Left lung (tissue), 10 donors: ENCODE measurements around the gene DCXR. TPM values are rescaled to one million over a fixed set of nuclear protein-coding genes. Genes with fewer than 3 reads are reported as not detected.

Experiments
- ATAC-seq: fragments of 200-7000 bp; cut with Tn5 transposase; one replicate; pipeline ENCODE4 v1.9.1; 2020; ENCODE audit warnings: moderate library complexity
- DNase-seq, 4 donors: peaks; one replicate each; pipeline ENCODE4 v3.0.0-alpha.2; 2013 to 2020
- H3K27ac ChIP-seq, 2 donors: fragments of 200-600 bp; sonication (generic) in 1 of 2; one replicate each; pipeline versions ENCODE4 v1.5.0 to v1.8.0; 2020 to 2021
- H3K27me3 ChIP-seq, 2 donors: fragments of 200-600 bp; sonication (generic) in 1 of 2; one replicate each; pipeline versions ENCODE4 v1.5.0 to v1.8.0; 2020 to 2021
- H3K36me3 ChIP-seq, 2 donors: fragments of 200-600 bp; sonication (generic) in 1 of 2; one replicate each; pipeline versions ENCODE4 v1.5.0 to v1.8.0; 2020 to 2021
- H3K4me1 ChIP-seq, 2 donors: fragments of 200-600 bp; one replicate each; pipeline ENCODE4 v1.8.0; 2021
- H3K4me3 ChIP-seq, 2 donors: fragments of 200-600 bp; sonication (generic) in 1 of 2; one replicate each; pipeline versions ENCODE4 v1.5.0 to v1.8.0; 2020 to 2021; ENCODE audit warnings: mild to moderate bottlenecking in 1 of 2
- H3K9me3 ChIP-seq, 2 donors: fragments of 200-600 bp; sonication (generic) in 1 of 2; one replicate each; pipeline versions ENCODE4 v1.5.0 to v1.8.0; 2020 to 2021
- CTCF ChIP-seq, 2 donors: fragments of 200-600 bp; sonication (generic) in 1 of 2; IDR thresholded peaks; one replicate each; pipeline versions ENCODE4 v1.5.0 to v1.8.0; 2021; ENCODE audit warnings: antibody characterized with exemption in 2 of 2
- intact Hi-C, 2 donors: fragments of 100-400 bp; cut with DNase I; formaldehyde crosslinking; loops; one replicate each; pipeline versions ENCODE4 v1.11.2 to v1.14.2; 2022
- polyA plus RNA-seq, 6 donors: library from polyadenylated mRNA; unstranded; fragments of 120-200 nt; gene quantifications; one replicate each; pipeline ENCODE4 v1.2.1, GENCODE V29; 2013; ENCODE audit not compliant: insufficient read length in 6 of 6
- total RNA-seq, 2 donors: library from RNA; stranded (reverse); fragmentation: NEBNext Ultra II Directional; extraction: Animal tissue kit (Norgen Biotek cat#: 25700); gene quantifications; one replicate each; pipeline ENCODE4 v1.2.1, GENCODE V29; 2021
- donor health status: DM: no; HTN: yes; CAD: no.
- donor health status: DM: no; HTN: no; CAD: no.

DCXR gene
- total and polyA plus RNA-seq, 8 donors = 56.0 to 152 (median 79.4) TPM

GRCh38 chr17:82036634-82037091 lies 834 bp downstream of the DCXR start:
- H3K9me3 ChIP-seq = no peaks in the 10 kb centered on the region
- H3K36me3 ChIP-seq = no peaks in the 10 kb centered on the region
- TF ChIP-seq CTCF (IDR thresholded peaks at IDR 0.05) = no peak
- intact Hi-C loops = no loop called here
- peak overlapping the region; percentile 67 to 78 for H3K4me3 ChIP-seq
- ATAC-seq = no peak
- peaks cover 13 to 38% of the 10 kb centered on the region in 2 donors for H3K4me1 ChIP-seq
- peak overlapping the region; percentile 96 for H3K27ac ChIP-seq
- peaks cover 0 to 12% of the 10 kb centered on the region in 2 donors for H3K27me3 ChIP-seq
- DNase-seq = no peak

- intact Hi-C loops = no loop called here
- Histone ChIP-seq H3K27me3 (peaks cover 0 to 12% of the 10 kb centered on the region in 2 donors), H3K27ac (no peak overlapping the region), H3K9me3 (no peaks in the 10 kb centered on the region), H3K4me1 (peaks cover 13 to 40% of the 10 kb centered on the region in 2 donors), H3K36me3 (no peaks in the 10 kb centered on the region), H3K4me3 (peak overlapping the region; percentile 67 to 78)
- ATAC-seq (no peak), DNase-seq (no peak)
- no peak for TF ChIP-seq CTCF (IDR thresholded peaks at IDR 0.05)
These were observed 1.4 kb downstream of the DCXR start for GRCh38 chr17:82035956-82036633.

- intact Hi-C loops = no loop called here
- no peak for TF ChIP-seq CTCF (IDR thresholded peaks at IDR 0.05)
- no peak overlapping the region for H3K27ac ChIP-seq
- no peak overlapping the region for H3K4me3 ChIP-seq
- no peaks in the 10 kb centered on the region for H3K9me3 ChIP-seq
- no peaks in the 10 kb centered on the region for H3K36me3 ChIP-seq
- H3K4me1 ChIP-seq = peaks cover 13 to 46% of the 10 kb centered on the region in 2 donors
- DNase-seq (no peak), ATAC-seq (no peak)
- peaks cover 0 to 12% of the 10 kb centered on the region in 2 donors for H3K27me3 ChIP-seq
These were observed 2.0 kb downstream of the DCXR start for GRCh38 chr17:82035488-82035887.

GRCh38 chr17:82034371-82035011 lies 3.0 kb downstream of the DCXR start:
- ATAC-seq (no peak), DNase-seq (no peak)
- intact Hi-C loops = no loop called here
- no peak for TF ChIP-seq CTCF (IDR thresholded peaks at IDR 0.05)
- Histone ChIP-seq H3K9me3 (no peaks in the 10 kb centered on the region), H3K4me1 (peaks cover 18 to 56% of the 10 kb centered on the region in 2 donors), H3K27me3 (peaks cover 0 to 12% of the 10 kb centered on the region in 2 donors), H3K4me3 (no peak overlapping the region), H3K36me3 (no peaks in the 10 kb centered on the region), H3K27ac (no peak overlapping the region)

GRCh38 chr17:82033359-82034085 lies 4.0 kb downstream of the DCXR start:
- Histone ChIP-seq H3K4me3 (no peak overlapping the region), H3K36me3 (peaks cover 0 to 2% of the 10 kb centered on the region in 2 donors), H3K4me1 (peaks cover 18 to 54% of the 10 kb centered on the region in 2 donors), H3K27ac (no peak overlapping the region), H3K9me3 (no peaks in the 10 kb centered on the region), H3K27me3 (peaks cover 0 to 12% of the 10 kb centered on the region in 2 donors)
- ATAC-seq = no peak
- intact Hi-C loops = no loop called here
- DNase-seq = no peak
- no peak for TF ChIP-seq CTCF (IDR thresholded peaks at IDR 0.05)
